Activated naive CD4-positive, alpha-beta T cell treated with anti-CD3 and anti-CD28 coated beads, Interleukin-2, amount 50 U/mL, for 16 hours (primary cell): Measurements from ENCODE around the gene TSPAN11.
"Not testable (repeated sequence)": the region's sequence is repeated elsewhere in the genome, so short reads cannot be mapped to it uniquely, and the experiment has no call there.

ENCODE experiments used
- DNase-seq: peaks from one replicate; pipeline ENCODE4 v3.0.0-alpha.2; 2020

Gene TSPAN11, protein sequence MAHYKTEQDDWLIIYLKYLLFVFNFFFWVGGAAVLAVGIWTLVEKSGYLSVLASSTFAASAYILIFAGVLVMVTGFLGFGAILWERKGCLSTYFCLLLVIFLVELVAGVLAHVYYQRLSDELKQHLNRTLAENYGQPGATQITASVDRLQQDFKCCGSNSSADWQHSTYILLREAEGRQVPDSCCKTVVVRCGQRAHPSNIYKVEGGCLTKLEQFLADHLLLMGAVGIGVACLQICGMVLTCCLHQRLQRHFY

DNA sequence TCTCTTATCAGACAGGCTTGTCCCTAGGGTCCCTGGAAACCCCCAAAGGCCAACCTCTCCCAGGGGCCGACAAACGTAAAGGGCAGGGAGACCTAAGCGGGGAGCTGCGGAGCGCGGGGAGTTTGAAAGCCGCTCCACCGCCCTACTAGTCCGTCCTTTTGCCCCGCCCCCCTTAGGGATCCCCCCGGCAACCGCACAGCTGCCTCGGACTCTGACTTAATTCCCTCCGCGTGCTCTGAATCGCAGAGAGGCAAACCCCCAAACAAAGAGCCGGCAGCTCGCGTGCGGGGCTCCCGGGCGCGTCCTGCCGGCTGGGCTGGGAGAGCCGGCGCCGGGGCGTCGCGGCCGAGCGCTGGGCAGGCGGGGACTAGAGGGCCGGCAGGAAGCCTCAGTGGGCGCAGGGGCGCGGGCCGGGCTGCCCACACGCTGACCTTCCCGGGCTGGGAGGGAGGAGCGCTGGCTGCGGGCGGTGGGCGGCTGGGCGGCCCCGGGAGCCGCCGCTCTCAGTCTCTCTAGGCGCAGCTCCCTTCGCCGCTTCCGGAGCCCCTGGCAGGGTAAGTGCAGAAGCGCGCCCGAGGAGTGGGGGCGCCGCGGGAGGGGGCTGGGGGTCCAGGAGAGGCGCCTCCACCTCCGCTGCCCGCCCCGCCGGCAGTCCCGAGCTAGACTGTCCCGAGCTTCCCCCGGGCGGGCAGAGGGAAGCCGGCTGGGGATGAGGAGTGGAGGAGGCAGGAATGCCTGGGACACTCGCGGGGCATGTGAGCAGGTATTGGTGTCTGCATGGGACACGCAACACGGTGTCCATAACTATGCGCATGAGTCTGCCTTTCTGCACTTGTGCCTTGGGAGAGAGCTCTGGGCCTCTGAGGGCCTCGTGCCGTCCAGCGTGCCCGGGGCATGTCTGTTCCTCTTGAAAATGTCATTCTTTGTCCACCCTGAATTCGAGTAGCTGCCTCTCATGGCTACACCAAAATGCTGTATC is at the start of gene TSPAN11:
Gene TSPAN11, plus strand, starts transcription at position 506 of the 979 bp plus-strand sequence. CDS start 27,244 bp downstream, outside the sequence.
- DNase-seq: no peak

GRCh38 chr12:30877105-30877875 is 49.3 kb upstream of the TSPAN11 start:
- DNase-seq: no peak

DNA sequence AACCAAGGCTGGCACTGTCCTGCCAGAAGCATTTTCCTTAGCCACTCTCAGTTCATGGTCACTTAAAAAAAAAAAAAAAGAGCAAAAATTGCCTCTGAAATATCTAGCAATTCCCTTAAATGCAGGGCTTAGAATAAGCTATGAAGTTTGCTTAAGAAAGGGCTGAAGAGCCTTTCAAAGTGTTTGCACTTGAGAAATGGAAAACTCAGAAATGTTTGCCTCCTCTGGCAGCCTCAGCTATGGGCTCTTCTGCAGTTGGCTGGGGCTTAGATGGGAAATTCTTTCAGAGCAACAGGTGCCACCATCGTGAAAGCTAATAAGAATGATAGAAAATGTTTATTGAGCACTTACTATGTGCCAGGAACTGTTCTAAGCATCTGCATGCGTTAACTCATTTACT is 48.5 kb upstream of the TSPAN11 start:
- DNase-seq: no peak

GRCh38 chr12:30880061-30880460 is 46.5 kb upstream of the TSPAN11 start:
- no peak for DNase-seq

DNA sequence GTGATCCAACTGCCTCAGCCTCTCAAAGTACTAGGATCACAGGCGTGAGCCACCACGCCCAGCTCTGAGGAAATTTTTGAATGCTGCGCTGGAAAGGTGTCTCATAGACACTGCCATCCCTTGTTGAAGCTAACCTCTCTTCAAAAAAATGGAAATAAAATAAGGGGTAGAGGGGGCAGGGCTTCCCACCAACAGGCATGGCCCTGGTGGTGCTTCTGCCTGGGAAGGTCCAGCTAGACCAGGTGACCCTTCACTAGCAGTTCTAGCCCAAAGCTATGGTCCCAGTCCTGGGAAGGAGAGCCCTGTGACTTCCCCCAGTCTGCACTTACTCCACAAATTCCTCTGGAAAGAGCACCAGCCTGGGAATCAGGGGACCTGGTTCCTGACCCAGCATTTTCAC is 45.7 kb upstream of the TSPAN11 start:
- DNase-seq: no peak

DNA sequence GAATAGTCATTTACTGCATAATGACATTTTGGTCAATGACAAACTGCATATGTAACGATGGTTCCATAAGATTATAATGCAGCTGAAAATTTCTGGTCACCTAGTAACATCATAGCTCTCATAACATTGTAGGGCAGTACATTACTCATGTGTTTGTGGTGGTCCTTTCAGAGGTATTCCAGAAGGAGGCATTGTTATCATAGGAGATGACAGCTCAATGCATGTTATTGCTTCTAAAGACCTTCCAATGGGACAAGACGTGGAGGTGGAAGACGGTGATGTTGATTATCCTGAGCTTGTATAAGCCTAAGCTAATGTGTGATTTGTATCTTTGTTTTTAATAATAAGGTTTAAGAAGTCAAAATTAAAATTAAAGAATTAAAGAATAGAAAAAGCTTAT is 43.8 kb upstream of the TSPAN11 start:
- no peak for DNase-seq

DNA sequence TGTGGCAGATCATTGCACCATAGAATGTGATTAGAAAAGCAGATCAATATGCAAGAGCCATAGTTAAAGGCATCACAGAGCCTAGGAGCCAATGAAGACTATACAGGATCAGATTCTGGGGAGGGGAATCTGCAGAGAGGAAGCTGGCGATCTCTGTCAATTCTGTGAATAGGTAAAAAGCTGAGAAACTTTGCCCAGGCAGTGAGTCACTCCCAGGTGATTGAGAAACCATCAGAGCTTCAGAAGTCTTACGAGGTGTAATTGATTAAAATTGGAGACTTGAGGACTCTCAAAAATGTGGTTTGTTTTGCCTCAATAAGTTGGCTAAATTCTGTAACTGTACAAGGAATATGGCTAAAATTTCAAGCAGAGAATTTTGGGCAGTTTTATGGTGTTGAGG is 41.7 kb upstream of the TSPAN11 start:
- no peak for DNase-seq

GRCh38 chr12:30885321-30885720 is 41.2 kb upstream of the TSPAN11 start:
- DNase-seq: no peak

GRCh38 chr12:30887226-30887625 is 39.3 kb upstream of the TSPAN11 start:
- DNase-seq: no peak

DNA sequence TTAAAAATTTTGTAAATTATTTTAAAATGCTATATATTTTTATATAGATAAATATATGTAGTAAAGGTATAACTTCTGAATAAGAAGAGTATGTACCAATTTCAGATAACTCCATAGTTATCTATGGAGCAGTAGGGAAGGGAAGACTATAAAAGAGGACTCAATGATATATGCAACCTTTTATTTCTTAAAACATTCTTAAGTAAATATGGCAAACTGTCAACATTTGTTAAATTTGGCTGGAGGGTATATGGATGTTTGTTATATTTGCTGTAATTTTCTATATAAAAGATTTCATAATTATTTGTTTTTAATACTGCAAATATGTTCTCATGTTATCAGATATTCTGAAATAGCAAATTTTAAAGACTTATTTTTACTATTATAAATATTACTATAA is 38.3 kb upstream of the TSPAN11 start:
- DNase-seq: no peak

- DNase-seq: not testable (repeated sequence)
Observed at GRCh38 chr12:30894531-30894930, 32.0 kb upstream of the TSPAN11 start.

DNA sequence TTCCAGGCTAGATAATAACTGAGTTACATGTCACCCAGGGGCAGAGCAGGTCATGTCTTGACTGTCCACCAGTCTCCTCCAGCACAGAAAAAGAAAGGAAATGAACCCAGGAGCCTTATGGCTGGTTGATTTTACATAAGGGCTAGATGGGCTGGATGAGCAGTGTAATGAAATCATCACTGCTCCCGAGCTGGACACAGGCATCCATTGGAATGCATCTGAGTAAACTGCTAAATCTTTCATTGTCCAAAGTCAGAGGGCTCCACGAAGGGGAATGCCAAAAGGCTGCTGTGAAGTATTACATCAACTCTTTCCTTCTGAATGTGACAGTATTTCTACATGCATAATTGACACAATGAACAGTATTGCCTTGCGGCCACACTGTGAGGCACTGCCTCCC is 30.1 kb upstream of the TSPAN11 start:
- no peak for DNase-seq

GRCh38 chr12:30898846-30899245 is 27.7 kb upstream of the TSPAN11 start:
- DNase-seq: no peak

DNA sequence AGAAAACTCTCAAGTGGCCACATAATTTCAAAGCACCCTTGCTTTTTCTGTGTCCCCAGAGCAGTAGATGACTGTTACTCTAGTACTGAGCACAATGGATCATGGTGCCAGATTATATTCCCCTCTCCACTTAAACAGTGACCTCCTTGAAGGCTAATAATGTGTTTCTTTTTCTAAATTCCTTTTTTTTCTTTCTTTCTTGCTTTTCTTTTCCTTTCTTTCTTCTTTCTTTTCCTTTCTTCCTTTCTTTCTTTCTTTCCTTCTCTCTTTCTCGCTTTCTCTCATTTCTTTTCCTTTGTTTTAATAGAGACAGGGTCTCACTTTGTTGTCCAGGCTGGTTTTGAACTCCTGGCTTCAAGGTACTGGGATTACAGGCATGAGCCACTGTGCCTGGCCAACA is 26.2 kb upstream of the TSPAN11 start:
- DNase-seq: no peak

GRCh38 chr12:30902001-30902400 is 24.5 kb upstream of the TSPAN11 start:
- DNase-seq: no peak

DNA sequence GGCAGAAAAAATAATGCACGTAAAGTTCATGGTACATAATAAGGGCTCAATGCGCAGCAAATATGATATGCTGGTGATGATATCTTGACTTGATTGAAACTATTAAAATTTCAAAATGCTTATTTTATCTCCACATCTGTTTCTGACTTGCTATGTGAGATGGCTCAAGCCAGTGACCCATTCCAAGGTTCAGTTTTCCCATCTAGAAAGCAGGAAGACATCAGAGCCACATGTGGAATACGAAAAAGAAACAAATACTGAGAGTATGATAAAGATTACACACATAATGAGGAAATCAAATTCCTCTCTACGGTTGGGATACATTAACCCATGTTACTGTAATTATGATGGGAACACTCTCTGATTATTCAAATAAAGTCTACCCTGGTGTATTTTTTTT is 24.0 kb upstream of the TSPAN11 start:
- no peak for DNase-seq

DNA sequence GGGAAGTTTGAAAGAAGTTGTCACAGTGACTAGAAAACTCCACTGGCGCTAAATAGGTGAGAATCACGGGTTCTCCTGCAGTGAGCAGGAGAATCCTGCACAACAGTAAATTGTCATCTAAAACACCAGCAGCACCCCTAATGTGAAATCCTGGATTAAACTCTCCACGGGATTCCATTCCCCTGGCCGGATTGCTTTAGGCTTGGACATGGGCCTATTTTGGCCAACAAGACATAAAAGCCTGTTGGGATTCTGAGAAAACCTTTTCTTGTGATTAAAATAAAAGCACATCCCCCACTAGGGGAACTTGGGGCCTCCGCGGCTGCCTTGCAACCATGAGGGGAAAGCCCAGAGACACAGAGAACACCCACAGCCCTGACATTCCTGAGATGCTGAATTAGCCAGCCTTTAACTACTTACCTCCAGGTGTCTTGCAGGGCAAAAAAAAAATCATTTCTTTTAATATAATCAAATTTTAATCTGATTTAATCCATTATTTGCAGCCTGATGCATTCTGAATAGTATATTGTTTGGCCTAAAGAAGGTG is 21.0 kb upstream of the TSPAN11 start:
- no peak for DNase-seq

DNA sequence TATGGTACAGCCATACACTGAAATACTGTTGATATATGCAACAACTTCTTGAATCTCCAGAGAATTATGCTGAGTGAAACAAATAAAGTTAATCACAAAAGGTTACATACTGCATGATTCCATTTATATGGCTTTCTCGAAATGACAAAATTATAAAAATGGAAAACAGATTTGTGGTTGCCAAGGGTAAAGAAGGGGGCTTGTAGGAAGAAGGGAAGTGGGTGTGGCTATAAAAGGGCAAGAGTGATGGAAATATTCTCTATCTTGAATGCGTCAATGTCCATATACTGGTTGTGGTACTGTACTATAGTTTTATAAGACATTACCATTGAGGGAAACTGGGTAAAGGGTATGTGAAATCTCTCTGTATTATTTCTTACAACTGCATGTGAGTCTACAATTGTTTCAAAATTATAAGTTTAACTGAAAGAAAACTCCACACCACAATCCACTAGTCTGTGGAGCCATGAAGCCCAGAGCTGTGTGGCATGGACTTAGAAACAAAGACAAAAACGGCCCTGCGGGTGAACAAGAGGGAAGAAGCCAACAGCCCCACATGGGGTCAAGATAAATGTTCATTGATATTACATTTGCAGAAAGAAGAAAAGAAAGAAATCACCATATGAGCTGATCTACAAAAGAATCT is 18.3 kb upstream of the TSPAN11 start:
- DNase-seq: no peak

DNA sequence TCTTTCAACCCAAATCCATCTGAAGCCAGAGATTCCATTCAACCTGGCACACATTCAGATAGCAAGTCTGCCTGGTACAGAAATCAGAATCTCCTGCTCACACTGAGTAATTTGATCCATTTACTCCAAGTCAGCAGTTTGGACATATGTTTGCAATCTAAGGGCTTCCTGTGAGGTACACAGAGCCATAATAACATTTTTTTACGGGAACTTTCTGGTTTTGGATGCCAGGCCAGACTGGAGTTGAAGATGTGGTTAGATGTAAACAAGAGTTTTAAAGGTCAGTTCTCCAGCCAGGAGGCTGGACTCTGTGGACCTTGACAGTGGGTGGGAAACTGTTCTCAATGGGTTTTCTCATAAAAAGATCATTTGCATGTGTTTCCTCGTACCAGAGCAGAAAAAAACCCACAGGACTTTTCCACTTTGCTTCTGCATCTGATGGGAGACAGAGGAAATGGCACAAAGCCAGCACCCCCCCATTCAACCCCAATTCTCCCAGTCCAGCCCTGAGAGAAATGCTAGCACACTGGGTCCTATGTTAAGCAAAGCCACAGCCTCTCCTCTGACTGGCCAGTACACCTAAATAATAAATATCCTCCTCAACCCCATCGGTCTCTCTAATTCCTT is 17.7 kb upstream of the TSPAN11 start:
- DNase-seq: no peak

DNA sequence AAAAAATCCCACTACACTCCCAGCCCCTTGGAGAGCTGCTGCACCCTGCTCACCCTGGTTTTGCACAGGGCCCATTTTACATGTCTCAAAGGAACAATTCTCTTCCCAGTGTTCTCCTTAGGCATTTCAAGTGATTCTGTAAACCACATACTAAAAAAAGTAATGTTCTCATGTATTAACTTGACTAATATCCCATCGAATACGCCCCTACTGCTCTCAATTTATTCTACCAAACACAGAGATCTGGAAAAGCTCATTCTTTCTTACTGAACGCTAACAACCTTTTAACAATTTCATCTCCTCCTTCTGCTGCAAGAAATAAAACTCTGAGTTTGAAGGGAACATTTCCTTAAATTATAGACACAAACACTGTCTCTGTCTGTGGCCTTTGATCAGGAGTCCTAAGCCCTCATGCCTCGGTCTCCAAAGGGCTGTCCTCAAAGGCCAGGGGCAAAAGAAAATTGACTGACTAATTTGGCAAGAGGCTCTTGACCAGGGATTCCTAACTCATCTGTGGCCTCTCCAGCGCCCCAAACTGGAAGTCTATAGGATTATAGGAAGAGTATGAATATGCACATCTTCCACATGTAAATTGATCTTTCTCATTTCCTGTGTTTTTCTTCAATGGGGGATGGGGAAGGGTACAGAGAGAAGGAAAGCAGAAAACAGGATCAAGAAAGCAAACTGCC is 17.1 kb upstream of the TSPAN11 start:
- DNase-seq: no peak

GRCh38 chr12:30910038-30910350 is 16.6 kb upstream of the TSPAN11 start:
- no peak for DNase-seq

- DNase-seq: no peak
Observed at GRCh38 chr12:30911207-30911606, 15.3 kb upstream of the TSPAN11 start.
